Measurements from ENCODE around the gene FCER1G.

Gene FCER1G

GRCh38 chr1:161188381-161188780 is 26.7 kb upstream of the FCER1G start:
- no peak for DNase-seq (ENCODE audit: low read depth in 2 of 2)

- DNase-seq (ENCODE audit: low read depth in 2 of 2) = no peak
Measured at GRCh38 chr1:161189036-161189435, 26.1 kb upstream of the FCER1G start.

GRCh38 chr1:161190962-161191521 is 24.1 kb upstream of the FCER1G start:
- no peak for DNase-seq (ENCODE audit: low read depth in 2 of 2)

GRCh38 chr1:161191971-161192370 is 23.1 kb upstream of the FCER1G start:
- DNase-seq (ENCODE audit: low read depth in 2 of 2) = no peak

GRCh38 chr1:161192476-161193465 is 22.3 kb upstream of the FCER1G start:
- peak; percentile 41 to 49 for DNase-seq (ENCODE audit: low read depth in 2 of 2)

GRCh38 chr1:161193561-161194235 is 21.4 kb upstream of the FCER1G start:
- DNase-seq (ENCODE audit: low read depth in 2 of 2) = no peak

GRCh38 chr1:161195171-161195570 is 19.9 kb upstream of the FCER1G start:
- DNase-seq (ENCODE audit: low read depth in 2 of 2) = no peak

- DNase-seq (ENCODE audit: low read depth in 2 of 2) = no peak
Measured at GRCh38 chr1:161196111-161196510, 19.0 kb upstream of the FCER1G start.

GRCh38 chr1:161196521-161197451 is 18.3 kb upstream of the FCER1G start:
- DNase-seq (ENCODE audit: low read depth in 2 of 2) = no peak

- no peak for DNase-seq (ENCODE audit: low read depth in 2 of 2)
Measured at GRCh38 chr1:161197560-161198193, 17.4 kb upstream of the FCER1G start.

- no peak for DNase-seq (ENCODE audit: low read depth in 2 of 2)
Measured at GRCh38 chr1:161198194-161198896, 16.8 kb upstream of the FCER1G start.

GRCh38 chr1:161198897-161199431 is 16.1 kb upstream of the FCER1G start, which contains the start of gene ADAMTS4:
TSS of gene ADAMTS4 (minus strand) at chr1:161199054. CDS start at chr1:161198627, 427 bp downstream.
- DNase-seq (ENCODE audit: low read depth in 2 of 2) = no peak

- DNase-seq (ENCODE audit: low read depth in 2 of 2) = no peak
Measured at GRCh38 chr1:161199506-161200139, 15.5 kb upstream of the FCER1G start.

GRCh38 chr1:161200421-161200991 is 14.6 kb upstream of the FCER1G start:
- DNase-seq (ENCODE audit: low read depth in 2 of 2) = no peak

- DNase-seq (ENCODE audit: low read depth in 2 of 2) = no peak
Measured at GRCh38 chr1:161200992-161201835, 13.9 kb upstream of the FCER1G start.

GRCh38 chr1:161201836-161202712 is 13.0 kb upstream of the FCER1G start, which contains the start of gene NDUFS2:
TSS of gene NDUFS2 (plus strand) at chr1:161202367. CDS start at chr1:161202386, 19 bp downstream.
- peak; percentile 90 to 96 for DNase-seq (ENCODE audit: low read depth in 2 of 2)

Data from activated CD8-positive, alpha-beta memory T cell treated with anti-CD3 and anti-CD28 coated beads for 4 hours (primary cell).